HG03039 (cell line): ENCODE data around the gene GNAT1.
"Not testable (repeated sequence)": the region's sequence is repeated elsewhere in the genome, so short reads cannot be mapped to it uniquely, and the experiment has no call there.

Experiments
- ATAC-seq: cut with Tn5 transposase; IDR thresholded peaks from one replicate; pipeline ENCODE4 v1.9.1; 2021; ENCODE audit warnings: mild to moderate bottlenecking, moderate library complexity; ENCODE audit not compliant: unreplicated experiment

Gene GNAT1

DNA sequence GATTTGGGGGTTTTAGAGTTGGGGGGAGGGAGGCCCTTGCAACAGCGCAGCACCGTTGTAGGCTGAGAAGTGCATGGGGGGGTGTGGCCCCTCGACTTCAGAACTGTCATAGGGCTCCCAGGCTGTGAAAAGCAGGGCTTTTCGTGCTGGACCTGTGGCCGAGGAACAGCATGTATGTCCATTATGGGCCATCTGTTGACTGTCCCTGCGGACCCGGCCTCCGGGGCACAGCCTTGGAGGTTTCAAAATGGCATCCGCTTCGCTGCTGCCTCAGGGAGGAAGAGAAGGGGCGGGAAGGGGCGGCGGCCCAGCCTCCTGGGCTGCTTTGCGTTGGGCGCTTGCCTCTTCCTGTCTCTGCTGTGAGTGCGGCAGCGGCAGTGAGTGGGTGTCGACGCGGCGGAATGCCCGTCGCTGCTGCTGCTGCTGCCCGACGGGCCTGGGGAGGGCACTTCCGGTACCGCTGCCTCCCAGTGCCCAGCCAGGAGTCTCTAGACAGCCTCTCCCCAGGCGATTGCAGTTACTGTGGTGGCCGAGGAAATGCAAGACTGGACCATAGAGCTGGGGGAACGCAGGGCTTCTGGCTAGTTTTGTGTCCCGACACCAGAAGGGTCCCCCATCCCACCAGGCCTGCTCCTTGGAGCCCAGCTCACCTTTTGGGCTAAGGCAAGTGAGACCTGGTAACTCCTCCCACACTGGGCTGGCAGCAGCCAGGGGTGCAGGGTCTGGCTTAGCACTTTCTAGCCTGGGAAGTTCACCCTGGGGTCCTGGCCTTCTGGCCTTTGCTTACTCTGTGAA, 46.5 kb downstream of the GNAT1 start:
- no peak for ATAC-seq

DNA sequence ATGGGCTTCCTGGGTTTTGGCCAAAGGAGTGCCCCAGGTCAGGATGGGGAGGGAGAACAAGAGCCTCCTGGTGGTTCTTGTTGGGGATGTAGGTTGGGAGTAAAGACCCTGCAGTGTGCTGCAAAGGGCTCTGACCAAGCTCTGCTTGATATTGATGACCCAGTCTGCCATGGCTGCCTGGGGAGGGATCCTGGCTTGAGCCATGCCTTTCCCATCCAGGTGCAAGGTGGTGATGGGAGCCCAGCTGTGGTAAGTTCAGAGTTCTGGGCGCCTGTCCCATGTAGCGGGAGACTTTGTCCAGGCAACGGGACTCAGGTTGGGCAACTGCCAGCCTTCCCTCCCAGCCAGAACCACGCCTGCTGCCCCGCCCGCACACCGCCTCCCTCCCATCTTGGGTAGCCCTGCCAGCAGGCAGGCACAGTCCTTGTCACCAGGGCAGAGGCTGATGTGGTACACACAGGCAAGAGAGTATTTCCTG, 47.2 kb downstream of the GNAT1 start:
- ATAC-seq, result no peak

DNA sequence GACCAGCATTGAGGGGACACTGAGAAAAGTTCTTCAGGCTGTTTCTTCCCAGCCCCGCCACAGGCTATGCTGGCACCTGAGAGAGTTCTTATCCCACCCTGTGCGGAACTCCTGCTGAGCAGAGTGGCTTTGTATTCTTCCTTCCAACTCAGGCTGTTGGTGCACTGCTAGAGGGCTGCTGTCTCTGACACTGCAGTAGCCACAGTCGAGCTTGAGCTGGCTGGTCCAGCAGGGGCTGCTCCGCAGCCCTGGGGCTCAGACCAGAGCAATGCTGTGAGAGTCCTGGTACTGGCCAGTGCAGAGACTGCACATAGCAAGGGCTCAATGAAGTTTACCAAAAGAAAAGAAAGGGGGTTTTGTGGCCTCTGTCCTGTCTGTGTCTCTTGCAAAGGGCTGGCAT, 48.2 kb downstream of the GNAT1 start:
- ATAC-seq, result no peak

DNA sequence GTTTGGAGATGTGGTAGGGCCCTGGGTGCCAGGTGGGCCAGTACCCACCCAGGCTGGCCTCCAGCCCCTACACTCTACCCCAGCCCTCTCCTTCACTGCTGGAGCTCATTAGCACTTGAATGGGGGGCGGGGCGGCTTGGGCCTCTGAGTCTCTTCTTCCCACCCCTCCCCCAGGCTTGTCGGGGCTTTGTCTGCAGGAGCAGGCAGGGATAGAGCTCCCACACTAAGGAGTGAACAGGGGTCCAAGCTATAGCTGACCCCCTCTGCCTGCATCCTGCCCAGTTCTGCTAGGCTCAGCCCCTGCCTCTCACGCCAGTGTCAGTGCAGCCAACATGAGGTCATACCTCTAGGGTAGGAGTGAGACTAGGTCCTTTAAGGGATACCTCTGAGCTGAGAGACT, 49.8 kb downstream of the GNAT1 start:
- no peak for ATAC-seq

DNA sequence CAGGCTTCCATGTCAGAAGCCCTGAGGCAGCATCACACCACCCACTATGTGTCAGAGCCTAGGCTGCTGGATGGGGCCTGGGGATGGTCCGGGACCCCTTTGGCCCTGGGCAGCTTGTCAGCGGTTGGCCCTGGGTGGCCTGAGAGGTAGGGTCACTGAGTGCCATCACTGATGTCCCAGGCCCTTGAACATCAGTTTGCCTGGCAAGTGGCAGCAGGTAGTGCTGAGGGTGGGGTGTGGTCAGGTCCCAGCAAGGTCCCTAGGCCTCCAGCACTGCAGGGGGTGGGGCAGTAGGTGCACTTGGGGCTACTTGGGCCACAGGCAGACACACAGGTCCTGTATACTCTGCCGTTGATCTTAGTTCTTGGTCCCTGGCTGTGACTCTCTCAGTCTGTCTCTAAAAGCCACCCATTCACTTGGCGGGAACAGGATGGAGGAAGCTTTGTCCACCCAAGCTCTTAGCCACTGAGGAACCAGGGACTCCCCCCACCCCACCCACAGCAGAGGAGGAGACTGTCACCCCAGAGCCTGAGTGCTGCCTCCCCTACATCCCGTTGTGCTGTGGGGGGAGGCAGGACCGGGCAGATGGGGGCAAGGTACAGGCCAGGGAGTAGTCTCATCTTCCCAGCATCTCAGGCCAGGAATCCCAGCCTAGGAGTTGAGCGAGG, 50.4 kb downstream of the GNAT1 start:
- ATAC-seq, result no peak

DNA sequence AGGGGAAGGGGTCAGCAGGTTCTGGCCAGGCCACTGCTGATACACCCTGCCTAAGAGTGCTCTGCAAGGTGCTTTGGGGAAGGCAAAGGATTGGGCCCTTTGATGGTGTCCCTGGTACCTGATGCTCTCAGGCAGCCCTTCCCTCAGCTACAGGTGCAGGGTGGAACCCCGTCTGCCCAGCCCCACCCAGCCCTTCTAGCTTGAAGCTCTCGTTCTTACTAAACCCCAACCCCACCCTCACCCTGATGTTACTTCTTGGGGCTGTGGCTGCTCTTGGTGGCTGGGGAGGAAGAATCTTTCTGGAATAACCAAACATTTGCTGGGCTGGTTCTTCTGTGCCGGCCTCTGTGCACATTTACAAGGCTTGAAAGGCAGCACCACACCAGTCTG, 51.0 kb downstream of the GNAT1 start:
- no peak for ATAC-seq

DNA sequence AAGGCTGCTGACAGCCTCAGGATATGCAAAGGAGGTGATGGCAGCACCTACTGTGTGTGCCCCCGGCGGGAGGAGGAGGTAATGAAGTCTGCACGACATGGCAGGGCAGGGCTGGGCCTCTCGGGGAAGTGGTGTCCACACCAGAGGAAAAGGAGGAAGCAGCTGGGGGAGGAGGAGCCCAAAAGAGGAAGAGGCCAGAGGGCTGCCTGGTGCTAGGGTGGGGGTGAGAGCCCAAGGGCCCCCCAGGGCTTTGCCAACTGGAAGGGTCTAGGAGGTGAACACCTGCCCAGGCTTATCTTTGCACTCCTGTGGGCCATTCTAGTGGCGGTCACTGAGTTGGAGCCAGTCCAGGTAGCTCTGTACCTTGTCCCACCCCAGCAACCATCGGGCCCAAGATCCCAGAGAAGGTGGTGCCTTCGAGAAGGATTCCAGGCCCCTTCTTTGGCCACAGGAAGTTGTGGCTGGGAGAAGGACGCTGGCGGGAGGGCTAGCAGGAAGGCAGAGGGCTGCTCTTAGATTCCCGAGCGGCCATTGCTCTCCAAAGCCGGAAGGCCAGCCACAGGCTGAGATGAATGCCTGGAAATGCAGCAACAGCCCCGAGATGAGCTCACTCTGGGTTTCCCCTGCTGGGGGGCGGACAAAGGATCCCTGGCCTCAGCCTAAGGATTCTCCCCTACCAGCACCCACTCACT, 51.6 kb downstream of the GNAT1 start:
- ATAC-seq, result no peak

DNA sequence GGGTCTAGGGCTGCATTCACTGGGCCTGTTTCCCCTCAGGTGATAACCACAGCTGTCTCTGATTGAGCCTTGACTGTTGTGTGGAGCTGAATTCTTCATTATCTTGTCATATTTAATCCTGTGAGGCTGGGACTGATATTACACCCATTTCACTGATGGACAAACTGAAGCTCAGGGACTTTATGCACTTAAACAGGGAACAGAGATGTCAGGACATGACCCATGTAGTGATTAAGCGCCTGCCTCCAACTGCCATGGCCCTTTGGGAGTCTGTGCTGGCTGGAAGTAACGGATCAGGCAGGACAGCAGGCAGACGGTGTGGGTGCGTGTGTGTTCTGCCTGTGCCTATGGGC, 52.1 kb downstream of the GNAT1 start:
- no peak for ATAC-seq

DNA sequence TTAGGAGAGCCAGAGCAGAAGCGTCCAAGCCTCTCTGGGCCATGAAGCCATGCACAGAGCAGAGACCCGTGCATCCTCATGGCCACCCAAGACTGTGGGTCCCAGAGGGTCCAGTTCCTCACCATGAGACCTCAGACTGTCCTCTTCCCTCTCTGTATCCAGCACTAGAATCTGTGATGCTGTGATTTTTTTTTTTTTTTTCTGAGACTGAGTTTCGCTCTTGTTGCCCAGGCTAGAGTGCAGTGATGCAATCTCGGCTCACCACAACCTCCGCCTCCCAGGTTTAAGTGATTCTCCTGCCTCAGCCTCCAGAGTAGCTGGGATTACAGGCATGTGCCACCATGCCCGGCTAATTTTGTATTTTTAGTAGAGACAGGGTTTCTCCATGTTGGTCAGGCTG, 53.4 kb downstream of the GNAT1 start:
- not testable (repeated sequence) for ATAC-seq

DNA sequence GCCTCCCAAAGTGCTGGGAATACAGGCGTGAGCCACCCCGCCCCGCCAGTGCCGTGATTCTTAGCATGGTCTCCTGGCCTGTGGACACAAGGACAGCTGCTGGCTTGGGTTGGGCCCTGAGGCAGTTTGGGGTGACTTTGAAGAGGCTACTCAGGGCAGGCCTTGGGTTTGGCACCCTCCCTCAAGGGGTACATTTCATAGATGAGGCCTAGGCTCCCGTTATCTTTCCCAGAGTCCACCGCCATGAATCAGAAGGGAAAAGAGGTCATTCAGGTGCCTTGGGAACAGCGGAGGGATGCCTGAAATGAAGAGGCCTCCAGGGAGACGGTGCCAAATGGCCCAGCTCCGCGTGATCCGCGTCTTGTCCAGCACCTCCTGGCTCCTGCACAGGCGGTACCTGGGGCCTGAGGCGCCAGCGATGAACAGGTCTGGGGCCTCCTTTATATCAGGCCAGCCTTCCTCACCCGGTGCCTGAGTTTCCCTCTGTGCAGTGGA, 53.9 kb downstream of the GNAT1 start:
- ATAC-seq, result no peak

DNA sequence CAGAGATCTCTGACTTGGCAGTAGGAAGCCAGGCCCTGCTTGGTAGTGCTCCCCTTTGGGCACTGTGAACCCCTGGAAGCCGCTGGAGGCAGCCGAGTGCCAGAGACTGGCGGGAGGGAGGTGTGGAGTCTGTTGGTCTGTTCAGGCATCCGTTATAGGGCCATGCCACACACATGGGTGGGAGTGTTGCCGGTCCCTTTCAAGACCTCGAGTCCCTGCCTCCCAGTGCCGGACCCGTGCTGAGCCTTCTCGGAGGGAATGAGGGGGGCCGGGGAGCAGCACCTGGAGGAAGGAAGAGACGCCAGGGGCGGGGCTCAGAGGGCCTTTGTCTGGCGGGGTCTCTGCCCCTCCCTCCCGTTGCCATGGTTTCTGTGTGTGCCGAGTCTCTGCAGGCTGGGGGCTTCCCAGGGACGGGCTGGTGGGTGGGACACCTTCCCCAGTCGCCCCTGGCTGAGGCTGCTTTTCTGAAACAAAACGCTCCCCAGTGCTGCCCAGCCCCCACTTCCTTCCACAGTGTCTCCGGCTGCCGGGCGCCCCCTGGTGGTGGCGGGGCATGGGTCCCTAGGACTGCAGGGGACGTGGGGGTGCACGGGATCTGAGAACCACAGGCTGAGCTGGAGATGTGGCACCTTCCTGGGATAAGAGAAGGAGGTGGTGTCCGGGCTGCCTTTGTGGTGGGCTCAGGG, 54.6 kb downstream of the GNAT1 start:
- peak; percentile 40 for ATAC-seq

DNA sequence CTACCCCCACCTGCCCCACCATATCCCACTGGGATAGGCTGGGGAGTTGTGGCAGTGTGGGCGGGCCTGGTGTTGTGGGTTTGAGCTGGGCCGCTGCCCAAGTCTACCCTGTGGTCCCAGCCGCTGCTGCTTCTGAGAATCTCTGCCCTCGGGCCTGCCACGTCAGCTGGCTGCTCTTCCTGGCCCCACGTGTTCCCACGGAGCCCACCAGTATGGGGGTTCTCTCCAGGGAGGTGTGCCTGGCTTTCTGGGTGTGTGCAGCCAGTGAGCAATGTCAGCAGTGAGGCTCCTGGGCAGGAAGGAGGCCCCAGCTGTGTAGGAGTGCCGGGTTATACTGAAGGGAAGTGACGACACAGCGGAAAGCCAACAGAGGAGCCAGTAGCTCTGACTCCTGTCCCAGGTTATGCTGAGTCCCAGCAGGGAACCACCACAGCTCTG, 55.1 kb downstream of the GNAT1 start:
- peak; percentile 28 for ATAC-seq
